Naive thymus-derived CD4-positive, alpha-beta T cell (primary cell): Measurements from ENCODE around the gene ZC3H12D. TPM values are rescaled to one million over a fixed set of nuclear protein-coding genes. Genes with fewer than 3 reads are reported as not detected.
A peak's percentile ranks its signal among the peaks of the same experiment; 100 is the strongest.

Source experiments
- ATAC-seq: fragments of 150-1000 bp; cut with Tn5 transposase; 2 replicates; pipeline ENCODE4 v1.10.0; 2021; ENCODE audit warnings: mild to moderate bottlenecking, moderate library complexity
- CTCF ChIA-PET: fragments of 350-600 bp; sonication (Branson Sonifier 250); formaldehyde crosslinking; loops from one replicate; lab custom pipeline; 2021; ENCODE audit warnings: antibody characterized with exemption; lab: Charles Lee
- POLR2A ChIA-PET: fragments of 350-600 bp; sonication (Branson Sonifier 250); formaldehyde crosslinking; loops from one replicate; lab custom pipeline; 2021; ENCODE audit warnings: antibody characterized with exemption, inconsistent platforms; lab: Charles Lee
- DNase-seq, 9 donors: peaks; one replicate each; pipeline versions ENCODE4 v3.0.0 to v3.0.0-alpha.2; 2020 to 2022; ENCODE audit warnings: mixed read lengths in 1 of 9
- H3K27ac ChIP-seq: one replicate; pipeline ENCODE4 v1.7.0; 2013; ENCODE audit warnings: mild to moderate bottlenecking, low read depth, low read length, moderate library complexity
- H3K27me3 ChIP-seq, 2 donors: one replicate each; pipeline ENCODE4 v1.7.0; 2013; ENCODE audit warnings: low read length in 2 of 2, mild to moderate bottlenecking in 2 of 2, moderate library complexity in 2 of 2; ENCODE audit not compliant: control insufficient read depth in 2 of 2, insufficient read depth in 2 of 2
- H3K36me3 ChIP-seq, 3 experiments: 1 replicate in 2 of 3; 2 replicates in 1 of 3; pipeline ENCODE4 v1.7.0; 2013; ENCODE audit warnings: low read length in 3 of 3, mild to moderate bottlenecking in 3 of 3, moderate library complexity in 1 of 3; ENCODE audit not compliant: insufficient read depth in 3 of 3, control insufficient read depth in 2 of 3
- H3K4me1 ChIP-seq, 2 donors: one replicate each; pipeline ENCODE4 v1.7.0; 2013; ENCODE audit warnings: low read length in 2 of 2, mild to moderate bottlenecking in 2 of 2, moderate library complexity in 1 of 2; ENCODE audit not compliant: control insufficient read depth in 2 of 2, insufficient read depth in 2 of 2
- H3K4me3 ChIP-seq: 2 replicates; pipeline ENCODE4 v1.7.0; 2013; ENCODE audit warnings: mild to moderate bottlenecking, low read length
- H3K9me3 ChIP-seq, 3 experiments: 1 replicate in 2 of 3; 2 replicates in 1 of 3; pipeline ENCODE4 v1.7.0; 2013; ENCODE audit warnings: low read length in 3 of 3; ENCODE audit not compliant: control insufficient read depth in 2 of 3
- H3K27ac Mint-ChIP-seq, 9 donors: one replicate each; pipeline ENCODE4 v1.8.0; 2020 to 2022; ENCODE audit warnings: mixed read lengths in 9 of 9, mild to moderate bottlenecking in 8 of 9, moderate library complexity in 5 of 9, inconsistent platforms in 2 of 9
- H3K27me3 Mint-ChIP-seq, 5 donors: one replicate each; pipeline ENCODE4 v1.8.0; 2021 to 2022; ENCODE audit warnings: mixed read lengths in 5 of 5, mild to moderate bottlenecking in 1 of 5
- H3K36me3 Mint-ChIP-seq, 5 donors: one replicate each; pipeline ENCODE4 v1.8.0; 2020 to 2022; ENCODE audit warnings: mixed read lengths in 5 of 5, mild to moderate bottlenecking in 3 of 5, inconsistent platforms in 1 of 5
- H3K4me1 Mint-ChIP-seq, 7 donors: one replicate each; pipeline ENCODE4 v1.8.0; 2020 to 2022; ENCODE audit warnings: mixed read lengths in 7 of 7, mild to moderate bottlenecking in 3 of 7, inconsistent platforms in 1 of 7
- H3K4me3 Mint-ChIP-seq, 10 donors: one replicate each; pipeline ENCODE4 v1.8.0; 2020 to 2022; ENCODE audit warnings: mild to moderate bottlenecking in 10 of 10, mixed read lengths in 10 of 10, moderate library complexity in 6 of 10, inconsistent platforms in 2 of 10
- H3K9me3 Mint-ChIP-seq, 11 donors: one replicate each; pipeline ENCODE4 v1.8.0; 2020 to 2022; ENCODE audit warnings: mixed read lengths in 11 of 11, mild to moderate bottlenecking in 4 of 11, inconsistent platforms in 1 of 11, moderate library complexity in 1 of 11
- intact Hi-C, 2 donors: fragments of 100-400 bp; cut with micrococcal nuclease; formaldehyde crosslinking; loops; one replicate each; pipeline ENCODE4 v1.15.1; 2023
- polyA plus RNA-seq, 2 donors: library from polyadenylated mRNA; unstranded; fragments of 300-500 nt; fragmentation: Illumina TruSeq; gene quantifications; one replicate each; pipeline ENCODE4 v1.2.3, GENCODE V29; 2021
- total RNA-seq, 6 experiments: library from RNA in 5 of 6; stranded (reverse) in 5 of 6; gene quantifications; 1 replicate in 5 of 6; 2 replicates in 1 of 6; pipeline ENCODE4 v1.2.3 and lab custom pipeline; 2021 to 2026

Gene ZC3H12D
- total and polyA plus RNA-seq, 7 experiments from 2014 or later: 1.8 to 85.6 (median 67.9) TPM

- Histone ChIP-seq H3K4me3 (no peak overlapping the region), H3K36me3 (peaks cover 0 to 14% (median 4%) of the 10 kb centered on the region in 3 experiments), H3K9me3 (no peaks in the 10 kb centered on the region), H3K27me3 (no peaks in the 10 kb centered on the region), H3K27ac (no peak overlapping the region), H3K4me1 (peaks cover 0 to 16% of the 10 kb centered on the region in 2 donors)
- peaks cover 0 to 13% (median 11%) of the 10 kb centered on the region in 5 donors for H3K36me3 Mint-ChIP-seq
- H3K4me3 Mint-ChIP-seq: peak overlapping the region in 2 of 10 donors; percentile 4 to 46
- peaks cover 6 to 53% (median 38%) of the 10 kb centered on the region in 7 donors for H3K4me1 Mint-ChIP-seq
- DNase-seq: no peak
- ATAC-seq: no peak
- peaks cover 0 to 2% (median 0%) of the 10 kb centered on the region in 11 donors for H3K9me3 Mint-ChIP-seq
- peak overlapping the region in 2 of 9 donors; percentile 31 to 76 for H3K27ac Mint-ChIP-seq
- CTCF ChIA-PET: interaction anchor here (1.1 to 3.3 kb wide), 3 partner anchors 9 to 42 kb away, joined by 3 to 15 read pairs (median 4); no protein-coding TSS in a partner anchor
- intact Hi-C loops: no loop called here
- no peaks in the 10 kb centered on the region for H3K27me3 Mint-ChIP-seq
- POLR2A ChIA-PET: interaction anchor here (1.1 to 1.4 kb wide), 4 partner anchors 9 to 71 kb away, joined by 3 to 5 read pairs (median 4); partner anchors contain the start of gene PPIL4
These were observed 10.5 kb downstream of the ZC3H12D start for GRCh38 chr6:149474108-149474935.

GRCh38 chr6:149473080-149474052, 11.4 kb downstream of the ZC3H12D start:
- Histone ChIP-seq H3K36me3 (peaks cover 0 to 14% (median 4%) of the 10 kb centered on the region in 3 experiments), H3K27me3 (no peaks in the 10 kb centered on the region), H3K27ac (no peak overlapping the region), H3K4me3 (no peak overlapping the region), H3K9me3 (no peaks in the 10 kb centered on the region), H3K4me1 (peaks cover 4 to 20% of the 10 kb centered on the region in 2 donors)
- H3K4me3 Mint-ChIP-seq: peak overlapping the region in 8 of 10 donors; percentile 4 to 59 (median 22)
- intact Hi-C loops: loop anchor here (1.0 to 2.0 kb wide), 2 partner anchors 43 to 44 kb away; no protein-coding TSS in a partner anchor
- peaks cover 0 to 16% (median 8%) of the 10 kb centered on the region in 5 donors for H3K36me3 Mint-ChIP-seq
- CTCF ChIA-PET: interaction anchor here (1.4 to 3.3 kb wide), 2 partner anchors 11 to 43 kb away, joined by 4 to 15 read pairs; no protein-coding TSS in a partner anchor
- peaks cover 0 to 2% (median 0%) of the 10 kb centered on the region in 11 donors for H3K9me3 Mint-ChIP-seq
- peaks cover 4 to 50% (median 32%) of the 10 kb centered on the region in 7 donors for H3K4me1 Mint-ChIP-seq
- H3K27ac Mint-ChIP-seq: peak overlapping the region in 6 of 9 donors; percentile 21 to 81 (median 44)
- POLR2A ChIA-PET: interaction anchor here (0.7 to 1.5 kb wide), 4 partner anchors 22 to 50 kb away, joined by 3 to 5 read pairs (median 3); no protein-coding TSS in a partner anchor
- H3K27me3 Mint-ChIP-seq: no peaks in the 10 kb centered on the region
- DNase-seq (no peak), ATAC-seq (peak; percentile 53)

GRCh38 chr6:149472241-149472640, 12.6 kb downstream of the ZC3H12D start:
- DNase-seq: no peak
- peaks cover 0 to 2% (median 0%) of the 10 kb centered on the region in 11 donors for H3K9me3 Mint-ChIP-seq
- no peak for ATAC-seq
- Histone ChIP-seq H3K9me3 (no peaks in the 10 kb centered on the region), H3K4me3 (no peak overlapping the region), H3K27ac (no peak overlapping the region), H3K4me1 (peaks cover 5 to 22% of the 10 kb centered on the region in 2 donors), H3K27me3 (no peaks in the 10 kb centered on the region), H3K36me3 (peaks cover 0 to 14% (median 4%) of the 10 kb centered on the region in 3 experiments)
- ChIA-PET CTCF (interaction anchor here (3.3 kb wide), 1 partner anchor 44 kb away, joined by 15 read pairs; no protein-coding TSS in a partner anchor), POLR2A (interaction anchor here (1.5 kb wide), 1 partner anchor 23 kb away, joined by 3 read pairs; no protein-coding TSS in a partner anchor)
- peaks cover 8 to 52% (median 33%) of the 10 kb centered on the region in 7 donors for H3K4me1 Mint-ChIP-seq
- H3K36me3 Mint-ChIP-seq: peaks cover 0 to 19% (median 8%) of the 10 kb centered on the region in 5 donors
- intact Hi-C loops: loop anchor here in 1 of 2 donors (2.0 kb wide), 1 partner anchor 45 kb away; no protein-coding TSS in a partner anchor
- H3K4me3 Mint-ChIP-seq: peak overlapping the region in 1 of 10 donors; percentile 21
- H3K27me3 Mint-ChIP-seq: no peaks in the 10 kb centered on the region
- peak overlapping the region in 5 of 9 donors; percentile 15 to 81 (median 46) for H3K27ac Mint-ChIP-seq

GRCh38 chr6:149471801-149472200, 13.0 kb downstream of the ZC3H12D start:
- Histone ChIP-seq H3K4me3 (no peak overlapping the region), H3K4me1 (peaks cover 5 to 22% of the 10 kb centered on the region in 2 donors), H3K36me3 (peaks cover 0 to 14% (median 4%) of the 10 kb centered on the region in 3 experiments), H3K9me3 (no peaks in the 10 kb centered on the region), H3K27me3 (no peaks in the 10 kb centered on the region), H3K27ac (no peak overlapping the region)
- intact Hi-C loops: loop anchor here in 1 of 2 donors (2.0 kb wide), 1 partner anchor 45 kb away; no protein-coding TSS in a partner anchor
- no peaks in the 10 kb centered on the region for H3K27me3 Mint-ChIP-seq
- CTCF ChIA-PET: interaction anchor here (3.3 kb wide), 1 partner anchor 45 kb away, joined by 15 read pairs; no protein-coding TSS in a partner anchor
- DNase-seq: no peak
- peaks cover 0 to 19% (median 8%) of the 10 kb centered on the region in 5 donors for H3K36me3 Mint-ChIP-seq
- peak overlapping the region in 1 of 10 donors; percentile 21 for H3K4me3 Mint-ChIP-seq
- H3K27ac Mint-ChIP-seq: peak overlapping the region in 5 of 9 donors; percentile 13 to 81 (median 36)
- POLR2A ChIA-PET: no interaction called here
- peak; percentile 36 for ATAC-seq
- peaks cover 8 to 48% (median 32%) of the 10 kb centered on the region in 7 donors for H3K4me1 Mint-ChIP-seq
- H3K9me3 Mint-ChIP-seq: peaks cover 0 to 2% (median 0%) of the 10 kb centered on the region in 11 donors

- DNase-seq (no peak), ATAC-seq (no peak)
- Histone ChIP-seq H3K36me3 (peaks cover 0 to 14% (median 4%) of the 10 kb centered on the region in 3 experiments), H3K27me3 (no peaks in the 10 kb centered on the region), H3K4me3 (no peak overlapping the region), H3K27ac (no peak overlapping the region), H3K4me1 (peaks cover 5 to 22% of the 10 kb centered on the region in 2 donors), H3K9me3 (no peaks in the 10 kb centered on the region)
- Mint-ChIP-seq H3K36me3 (peaks cover 0 to 19% (median 8%) of the 10 kb centered on the region in 5 donors), H3K9me3 (peaks cover 0 to 2% (median 0%) of the 10 kb centered on the region in 11 donors), H3K4me3 (no peak overlapping the region), H3K27me3 (no peaks in the 10 kb centered on the region), H3K4me1 (peaks cover 8 to 46% (median 30%) of the 10 kb centered on the region in 7 donors), H3K27ac (no peak overlapping the region)
- intact Hi-C loops: no loop called here
- ChIA-PET POLR2A (no interaction called here), CTCF (no interaction called here)
These were observed 13.9 kb downstream of the ZC3H12D start for GRCh38 chr6:149470948-149471347.
